ENCODE measurements around the gene CILP.

DNA sequence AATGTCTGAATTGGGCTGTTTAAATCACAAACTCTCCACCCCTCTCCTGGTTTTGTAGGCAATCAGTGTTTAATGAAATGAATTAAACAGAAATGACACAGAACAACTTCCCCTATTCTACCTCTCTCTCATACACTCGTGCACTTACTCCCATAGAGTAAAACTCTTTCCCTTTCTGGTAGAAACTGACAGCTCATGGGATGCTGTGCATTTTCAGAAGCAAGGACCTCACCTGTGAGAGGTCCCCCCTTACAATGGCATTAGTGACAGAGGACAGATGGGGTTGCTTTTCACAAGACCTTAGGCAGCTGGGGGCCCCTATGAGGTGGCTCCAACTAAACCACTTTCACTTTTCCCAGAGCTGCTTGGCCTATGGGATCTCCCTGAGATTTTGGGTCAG lies 43.5 kb upstream of the CILP start:
- TF ChIP-seq CTCF (conservative IDR thresholded peaks at IDR 0.05; ENCODE audit: low read length) (no peak), EZH2phosphoT487 (IDR thresholded peaks at IDR 0.05; ENCODE audit: borderline replicate concordance, low read depth, low read length) (no peak)

Data from OCI-LY7 (cell line).